Uterus (tissue), 2 donors: ENCODE data around the gene SEC63.

ENCODE experiments used
- CTCF ChIP-seq, 4 experiments: fragments of 200-600 bp in 2 of 4; fragments of 450-650 bp in 2 of 4; sonication (generic) in 2 of 4; IDR thresholded peaks; one replicate each; pipeline ENCODE4 v1.5.1; 2016 to 2019; ENCODE audit warnings: antibody characterized with exemption in 4 of 4, mild to moderate bottlenecking in 2 of 4, moderate library complexity in 1 of 4
- POLR2A ChIP-seq, 2 donors: fragments of 450-650 bp; IDR thresholded peaks; one replicate each; pipeline ENCODE4 v1.6.1; 2016; ENCODE audit warnings: antibody characterized with exemption in 2 of 2, mild to moderate bottlenecking in 1 of 2, moderate library complexity in 1 of 2

DNA sequence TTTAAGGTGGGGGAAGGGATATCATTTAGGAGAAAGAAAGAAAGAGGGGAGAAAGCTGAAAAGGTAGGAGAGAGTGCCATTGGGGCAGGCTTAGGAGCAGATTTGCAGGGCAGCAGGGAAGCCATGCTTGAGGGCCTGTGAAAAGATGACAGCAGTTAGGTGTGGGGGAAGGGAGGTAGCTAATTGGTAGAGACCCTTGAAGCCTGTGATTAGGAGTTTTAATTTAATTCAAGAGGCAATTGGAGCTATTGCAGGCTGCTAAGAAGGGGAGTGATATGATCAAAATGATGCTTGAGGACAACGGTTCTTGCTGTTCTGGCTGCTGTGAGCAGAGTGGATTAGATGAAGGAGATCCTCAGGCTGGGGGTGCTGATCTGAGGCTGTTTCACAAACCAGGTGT lies 24.5 kb upstream of the SEC63 start:
- TF ChIP-seq CTCF (IDR thresholded peaks at IDR 0.05): no peak
- no peak for TF ChIP-seq POLR2A (IDR thresholded peaks at IDR 0.05)
